GF-D8 (cell line): ENCODE data around the gene HAO2.
"Not testable (repeated sequence)": the region's sequence is repeated elsewhere in the genome, so short reads cannot be mapped to it uniquely, and the experiment has no call there.

Experiments
- DNase-seq: peaks from one replicate; lab custom pipeline; 2025; lab: John Stamatoyannopoulos, UW

The HAO2 gene

DNA sequence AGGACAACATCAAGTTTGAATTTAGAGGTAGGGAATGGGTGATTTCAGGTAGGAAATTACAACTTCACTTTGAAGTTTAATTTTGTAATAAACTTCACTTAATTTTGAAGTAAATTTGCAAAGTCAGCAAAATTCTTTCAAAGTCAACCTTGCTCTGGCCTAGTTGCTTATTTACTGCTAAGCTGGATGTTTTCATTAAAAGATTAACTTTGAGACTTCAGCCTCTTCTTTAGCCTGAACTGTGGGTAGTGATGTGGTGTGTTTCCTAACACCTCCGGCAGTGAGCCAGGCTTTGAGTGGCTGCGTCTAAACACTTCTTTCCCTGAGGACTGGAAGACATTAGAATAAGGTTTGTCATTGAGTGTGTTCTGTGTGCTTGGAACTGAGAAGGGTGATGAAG, at the start of gene HAO2:
Gene HAO2 (plus strand): TSS at position 232 of the 400 bp plus-strand sequence. CDS start 12,301 bp downstream, outside the sequence.
- DNase-seq = no peak

DNA sequence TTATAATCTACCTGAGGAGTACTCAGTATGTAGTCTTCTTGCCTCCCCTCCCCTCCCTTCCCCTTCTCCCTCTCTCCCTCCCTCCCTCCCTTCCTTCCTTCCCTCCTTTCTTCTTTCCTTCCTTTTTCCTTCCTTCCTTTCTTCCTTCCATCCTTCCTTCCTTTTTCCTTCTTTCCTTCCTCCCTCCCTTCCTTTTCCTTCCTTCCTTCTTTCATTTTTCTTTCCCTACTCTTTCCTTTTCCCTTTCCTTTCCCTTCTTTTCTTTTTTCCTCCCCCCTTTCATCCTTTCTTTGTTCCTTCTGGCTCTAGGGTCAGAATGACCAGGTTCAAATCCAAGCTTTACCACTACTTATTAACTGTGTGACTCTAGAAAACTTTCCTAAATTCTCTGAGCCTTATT, 48.5 kb upstream of the HAO2 start:
- no peak for DNase-seq

DNA sequence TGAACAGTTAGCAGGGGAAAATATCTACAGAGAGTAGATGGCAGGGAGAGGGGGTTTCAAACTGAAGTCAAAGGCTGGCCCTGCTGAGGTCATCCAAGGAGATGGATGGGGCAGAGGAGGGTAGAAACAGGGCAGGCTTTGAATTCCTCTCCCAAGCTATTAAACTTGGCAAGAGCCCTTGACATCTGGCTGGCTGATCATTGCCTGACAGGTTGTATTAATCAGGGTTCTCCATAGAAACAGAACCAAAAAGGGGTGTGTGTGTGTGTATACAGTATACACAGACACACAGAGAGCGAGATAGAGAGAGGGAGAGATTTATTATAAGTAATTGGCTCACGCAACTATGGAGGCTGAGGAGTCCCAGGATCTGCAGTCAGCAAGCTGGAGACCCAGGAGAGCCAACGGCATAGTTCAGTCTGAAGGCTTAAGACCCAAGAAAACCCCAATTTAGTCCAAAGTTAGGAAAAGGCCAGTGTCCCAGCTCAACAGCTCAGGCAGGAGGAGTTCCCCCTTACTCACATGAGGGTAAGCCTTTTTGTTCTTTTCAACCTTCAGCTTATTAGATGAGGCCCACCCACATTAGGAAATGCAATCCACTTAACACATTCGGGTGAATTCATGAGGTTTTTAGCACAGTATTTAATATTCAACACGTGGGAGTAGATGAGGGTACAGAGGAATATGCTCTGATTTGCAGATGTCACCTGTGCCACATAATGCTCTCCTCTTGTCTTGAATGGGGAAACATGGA, 46.7 kb upstream of the HAO2 start:
- DNase-seq = no peak

DNA sequence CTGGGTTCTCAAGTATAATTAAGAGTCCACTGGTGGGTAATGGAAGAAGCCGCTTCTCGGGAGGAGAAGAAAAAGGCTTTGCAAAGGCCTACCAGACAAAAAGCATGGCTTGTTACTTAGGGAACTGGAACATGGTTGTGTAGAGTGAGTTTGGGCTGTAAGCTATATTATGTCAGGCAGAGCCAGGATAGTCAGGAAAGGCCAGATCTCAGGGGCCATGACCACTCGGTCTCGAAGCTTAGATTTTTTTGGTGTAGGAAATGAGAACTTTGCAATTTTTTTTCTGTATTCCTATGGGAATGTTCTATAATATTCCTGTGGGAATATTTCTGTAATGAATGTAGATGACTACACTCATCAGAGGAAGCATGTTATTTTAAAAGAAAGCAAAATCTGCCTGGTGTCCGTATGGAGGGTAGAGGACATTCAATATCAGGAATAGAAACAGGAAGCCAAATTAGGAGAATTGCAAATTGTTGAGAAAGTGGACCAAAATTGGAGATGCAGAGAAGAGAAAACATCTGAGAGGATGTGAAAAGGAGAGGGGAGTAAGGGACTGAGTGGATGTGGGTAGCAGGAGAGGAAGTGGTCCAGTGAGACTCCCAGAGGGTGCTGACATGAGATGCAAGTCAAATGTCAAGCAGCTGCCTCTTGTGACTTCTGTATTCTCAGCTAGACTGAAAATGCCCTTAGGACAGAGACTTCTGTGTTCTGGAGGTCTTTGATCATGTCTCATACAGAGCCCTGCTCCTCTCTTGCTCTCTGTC, 45.2 kb upstream of the HAO2 start:
- DNase-seq = no peak

- no peak for DNase-seq
Measured at GRCh38 chr1:119324198-119324597, 44.4 kb upstream of the HAO2 start.

- DNase-seq = no peak
Measured at GRCh38 chr1:119326251-119326650, 42.3 kb upstream of the HAO2 start.

GRCh38 chr1:119327094-119327449, 41.5 kb upstream of the HAO2 start:
- no peak for DNase-seq

DNA sequence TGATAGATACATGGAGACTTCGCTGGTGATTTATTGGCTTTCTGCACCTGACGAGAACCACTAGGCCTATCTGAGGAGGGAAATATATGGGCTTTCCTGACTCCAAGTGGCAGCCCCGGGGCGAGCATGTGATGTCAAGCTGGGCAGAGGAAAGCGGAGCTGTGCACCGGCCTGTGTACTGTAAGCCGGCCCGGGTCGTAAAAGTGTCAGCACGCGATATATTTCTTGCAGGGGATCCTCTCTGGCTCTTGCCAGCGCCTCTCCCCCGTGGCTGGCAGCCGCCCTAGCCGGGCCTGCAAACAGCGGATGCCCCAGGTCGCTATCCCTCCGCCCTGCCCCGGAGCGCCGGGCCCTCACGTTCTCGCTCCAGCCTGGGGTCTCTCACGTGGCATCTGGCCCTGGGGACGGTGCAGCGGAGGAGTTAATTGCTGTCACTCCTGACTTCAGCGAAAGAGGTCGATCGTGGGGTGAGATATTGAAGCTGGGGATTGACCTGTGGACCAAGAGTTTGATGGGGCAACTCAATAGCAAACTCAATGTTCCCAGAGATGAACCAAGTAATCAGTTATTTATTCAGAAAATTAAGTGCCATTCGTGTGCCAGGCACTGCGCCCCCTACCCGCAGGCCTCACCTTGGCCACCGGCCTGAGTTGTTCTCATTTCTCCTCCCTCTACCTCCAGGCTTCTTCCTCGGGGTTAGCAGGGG, 41.0 kb upstream of the HAO2 start:
- no peak for DNase-seq

DNA sequence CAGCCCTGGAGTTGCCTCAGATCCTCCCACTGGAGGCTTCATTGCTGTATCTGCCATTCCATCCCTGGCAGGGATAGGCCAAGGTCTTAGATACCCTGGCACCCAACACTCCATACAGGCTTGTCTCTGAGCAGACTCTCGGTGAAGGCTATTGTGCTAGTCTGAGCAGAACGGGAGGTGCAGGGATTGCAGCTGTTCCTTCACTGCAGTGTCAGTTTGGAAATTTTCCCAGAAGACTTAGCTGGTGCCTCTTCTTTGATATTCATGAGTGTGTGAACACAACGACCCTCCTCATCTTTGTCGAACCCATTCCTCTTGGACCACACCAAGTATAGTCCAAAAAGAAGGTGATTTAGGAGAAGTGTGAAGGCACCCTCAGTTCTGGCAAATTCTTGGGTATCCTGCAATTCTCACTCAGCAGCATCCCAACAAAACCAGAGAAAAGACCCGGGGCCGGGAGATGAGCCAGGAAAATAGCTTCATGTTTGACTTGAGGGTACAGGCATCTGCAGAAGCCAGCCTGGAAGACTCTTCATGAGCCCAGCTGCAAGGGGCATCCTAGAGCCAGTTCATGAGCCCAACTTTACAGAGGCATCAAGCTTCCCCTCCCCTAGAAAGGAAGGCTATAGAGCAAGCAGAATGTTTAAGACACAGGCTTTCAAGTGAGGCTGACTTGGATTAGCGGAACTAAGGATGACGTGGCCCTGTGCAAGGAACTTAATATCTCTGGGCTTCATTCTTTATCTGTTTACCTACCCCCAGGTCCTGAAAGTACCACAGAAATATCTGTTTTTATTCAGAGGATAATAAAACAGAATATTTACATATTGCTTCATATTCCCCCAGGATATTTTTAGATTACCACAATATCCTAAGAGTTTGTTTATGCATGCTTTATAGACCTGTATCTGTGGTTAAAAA, 38.8 kb upstream of the HAO2 start:
- no peak for DNase-seq

DNA sequence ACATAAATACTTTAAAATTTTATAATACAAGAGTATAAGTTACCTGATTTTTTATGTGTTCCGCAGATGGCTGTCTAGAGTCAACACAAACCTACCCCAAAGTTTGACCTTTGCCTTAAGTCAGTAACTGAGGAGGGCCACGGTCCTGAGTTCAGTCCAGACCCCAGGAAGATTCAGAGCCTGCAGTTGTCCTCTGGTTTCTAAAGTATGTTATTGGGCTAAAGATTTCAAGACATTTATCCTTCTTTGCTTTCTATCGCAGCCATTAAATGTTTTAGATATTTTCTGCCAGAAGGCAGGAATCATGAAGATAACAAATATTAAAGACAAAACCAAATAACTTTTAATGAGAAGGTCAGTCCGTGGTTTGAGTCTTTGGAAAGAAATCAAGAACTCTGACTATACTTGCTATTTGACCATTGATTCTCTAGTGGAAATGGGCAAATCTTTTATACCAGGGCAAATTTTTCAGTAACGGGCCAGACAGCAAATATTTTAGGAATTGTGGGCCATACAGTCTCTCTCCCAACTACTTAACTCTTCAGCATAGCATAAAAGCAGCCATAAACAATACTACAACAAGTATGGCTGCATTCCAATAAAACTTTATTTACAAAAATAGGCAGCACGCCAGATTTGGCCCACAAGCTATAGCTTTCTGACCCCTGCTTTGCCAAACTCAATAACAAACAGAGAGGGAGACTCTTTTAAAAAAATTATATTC, 38.0 kb upstream of the HAO2 start:
- DNase-seq = no peak

GRCh38 chr1:119331190-119331515, 37.4 kb upstream of the HAO2 start:
- DNase-seq = no peak

DNA sequence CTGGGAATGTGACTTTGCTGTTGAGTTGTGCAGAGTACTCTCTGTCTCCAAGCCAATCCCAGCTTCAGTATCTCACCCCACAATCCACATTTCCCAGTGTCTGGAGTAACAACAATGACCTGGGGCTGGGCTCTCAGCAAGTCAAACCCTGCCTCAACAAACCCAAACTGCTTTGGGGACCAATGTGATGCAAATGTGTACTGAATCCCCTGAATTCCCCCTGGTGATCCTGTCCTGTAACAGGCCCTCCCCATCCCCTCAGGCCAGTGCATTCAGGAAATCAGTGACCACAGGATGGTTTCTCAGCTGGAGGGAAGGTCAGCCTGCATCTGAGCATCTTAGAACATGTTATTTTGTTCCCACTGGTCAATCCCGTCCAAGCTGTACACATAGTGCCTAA, 36.7 kb upstream of the HAO2 start:
- DNase-seq = no peak

GRCh38 chr1:119332622-119333021, 36.0 kb upstream of the HAO2 start:
- DNase-seq = no peak

- no peak for DNase-seq
Measured at GRCh38 chr1:119333163-119333896, 35.3 kb upstream of the HAO2 start.

- not testable (repeated sequence) for DNase-seq
Measured at GRCh38 chr1:119333897-119334250, 34.7 kb upstream of the HAO2 start.

DNA sequence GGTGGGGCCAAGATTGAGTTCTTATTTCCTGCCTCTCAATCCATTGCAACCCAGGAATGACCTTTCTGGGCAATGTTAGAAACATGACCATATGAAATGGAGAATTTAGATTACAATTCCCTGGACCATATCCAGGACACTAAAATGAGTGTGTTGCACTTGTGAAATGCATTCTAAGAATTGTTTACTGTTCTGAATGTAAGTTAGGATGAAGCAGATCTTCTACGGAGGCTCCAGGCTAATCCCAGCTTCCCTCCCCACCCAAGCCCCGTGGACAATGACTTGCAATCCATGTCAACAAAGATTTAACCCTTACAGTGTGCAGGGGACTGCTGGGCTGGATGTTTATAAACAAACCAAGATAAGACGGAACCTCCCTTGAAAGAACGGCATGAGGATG, 31.7 kb upstream of the HAO2 start:
- DNase-seq = no peak

- no peak for DNase-seq
Measured at GRCh38 chr1:119338004-119338403, 30.6 kb upstream of the HAO2 start.

DNA sequence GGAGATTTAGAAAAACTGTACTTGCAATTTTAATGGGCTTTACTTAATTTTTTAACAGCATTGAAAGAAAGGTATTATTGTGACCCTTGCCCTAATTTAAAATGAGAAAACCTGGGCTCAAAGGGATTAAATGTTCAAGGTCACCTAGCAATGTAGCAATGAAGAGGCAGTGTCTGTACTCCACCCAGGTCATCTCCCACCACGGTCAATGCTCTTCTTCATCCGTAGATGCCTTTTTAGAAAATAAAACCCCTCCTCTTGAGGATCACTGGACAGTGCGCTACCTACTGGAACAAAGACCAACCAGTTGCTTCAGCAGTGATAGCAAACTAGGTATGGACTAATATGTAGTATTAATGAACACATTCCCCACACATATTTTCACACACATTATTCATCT, 29.8 kb upstream of the HAO2 start:
- no peak for DNase-seq

GRCh38 chr1:119340861-119341261, 27.7 kb upstream of the HAO2 start:
- no peak for DNase-seq

DNA sequence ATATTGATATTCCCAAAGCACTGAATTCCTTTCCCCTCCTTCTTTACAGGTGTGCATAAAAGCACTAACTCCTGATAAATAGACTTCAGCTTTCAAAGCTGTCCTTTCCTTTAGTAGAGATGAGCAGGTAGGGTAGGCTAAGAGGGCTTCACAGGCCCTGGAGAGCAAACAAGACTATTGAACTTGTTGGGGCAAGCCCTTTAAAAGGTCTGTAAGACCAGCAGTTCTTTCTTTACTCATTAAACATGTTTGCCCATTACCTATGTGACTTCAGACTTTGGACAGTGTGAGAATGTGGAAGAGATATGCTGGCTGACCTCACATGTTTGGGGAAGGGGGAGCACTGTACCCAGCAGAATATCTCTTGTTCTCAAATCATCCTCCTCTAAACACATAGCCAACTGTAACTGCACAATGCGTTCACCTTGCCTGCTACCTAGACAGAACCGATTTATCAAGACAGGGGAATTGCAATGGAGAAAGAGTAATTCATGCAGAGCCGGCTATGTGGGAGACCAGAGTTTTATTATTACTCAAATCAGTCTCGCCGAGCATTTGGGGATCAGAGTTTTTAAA, 27.1 kb upstream of the HAO2 start:
- no peak for DNase-seq
